GM18508 (cell line): Measurements from ENCODE around the gene FLNC.

Source experiments
- ATAC-seq: cut with Tn5 transposase; IDR thresholded peaks from one replicate; pipeline ENCODE4 v1.9.1; 2021; ENCODE audit warnings: moderate number of reproducible peaks; ENCODE audit not compliant: insufficient read depth, unreplicated experiment

FLNC gene

DNA sequence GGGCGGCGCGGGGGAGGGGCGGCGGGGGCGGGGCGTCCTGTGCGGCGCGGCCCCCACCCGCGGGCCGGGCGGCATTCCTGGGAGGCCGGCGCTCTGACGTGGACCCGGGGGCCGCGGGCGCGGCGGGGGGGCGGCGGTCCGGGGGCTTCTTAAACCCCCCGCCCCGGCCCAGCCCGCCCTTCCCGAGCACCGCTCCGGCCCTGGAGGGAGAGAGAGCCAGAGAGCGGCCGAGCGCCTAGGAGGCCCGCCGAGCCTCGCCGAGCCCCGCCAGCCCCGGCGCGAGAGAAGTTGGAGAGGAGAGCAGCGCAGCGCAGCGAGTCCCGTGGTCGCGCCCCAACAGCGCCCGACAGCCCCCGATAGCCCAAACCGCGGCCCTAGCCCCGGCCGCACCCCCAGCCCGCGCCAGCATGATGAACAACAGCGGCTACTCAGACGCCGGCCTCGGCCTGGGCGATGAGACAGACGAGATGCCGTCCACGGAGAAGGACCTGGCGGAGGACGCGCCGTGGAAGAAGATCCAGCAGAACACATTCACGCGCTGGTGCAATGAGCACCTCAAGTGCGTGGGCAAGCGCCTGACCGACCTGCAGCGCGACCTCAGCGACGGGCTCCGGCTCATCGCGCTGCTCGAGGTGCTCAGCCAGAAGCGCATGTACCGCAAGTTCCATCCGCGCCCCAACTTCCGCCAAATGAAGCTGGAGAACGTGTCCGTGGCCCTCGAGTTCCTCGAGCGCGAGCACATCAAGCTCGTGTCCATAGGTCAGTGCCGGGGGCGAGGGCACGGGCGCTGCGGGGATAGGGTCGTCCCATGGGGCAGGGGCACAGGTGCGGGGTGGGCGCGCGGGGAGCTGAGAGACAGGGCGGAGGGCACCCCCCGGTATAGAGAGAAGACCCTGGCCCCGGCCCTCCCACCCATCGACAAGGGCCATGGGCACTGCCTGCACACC is at the start of gene FLNC:
TSS of gene FLNC (plus strand) at position 176 of the 947 bp plus-strand sequence. CDS start at position 408, 232 bp downstream.
- no peak for ATAC-seq

- ATAC-seq, result no peak
These were observed 49.1 kb upstream of the FLNC start for GRCh38 chr7:128781126-128781525.

GRCh38 chr7:128781851-128782250 is 48.4 kb upstream of the FLNC start:
- ATAC-seq, result no peak

DNA sequence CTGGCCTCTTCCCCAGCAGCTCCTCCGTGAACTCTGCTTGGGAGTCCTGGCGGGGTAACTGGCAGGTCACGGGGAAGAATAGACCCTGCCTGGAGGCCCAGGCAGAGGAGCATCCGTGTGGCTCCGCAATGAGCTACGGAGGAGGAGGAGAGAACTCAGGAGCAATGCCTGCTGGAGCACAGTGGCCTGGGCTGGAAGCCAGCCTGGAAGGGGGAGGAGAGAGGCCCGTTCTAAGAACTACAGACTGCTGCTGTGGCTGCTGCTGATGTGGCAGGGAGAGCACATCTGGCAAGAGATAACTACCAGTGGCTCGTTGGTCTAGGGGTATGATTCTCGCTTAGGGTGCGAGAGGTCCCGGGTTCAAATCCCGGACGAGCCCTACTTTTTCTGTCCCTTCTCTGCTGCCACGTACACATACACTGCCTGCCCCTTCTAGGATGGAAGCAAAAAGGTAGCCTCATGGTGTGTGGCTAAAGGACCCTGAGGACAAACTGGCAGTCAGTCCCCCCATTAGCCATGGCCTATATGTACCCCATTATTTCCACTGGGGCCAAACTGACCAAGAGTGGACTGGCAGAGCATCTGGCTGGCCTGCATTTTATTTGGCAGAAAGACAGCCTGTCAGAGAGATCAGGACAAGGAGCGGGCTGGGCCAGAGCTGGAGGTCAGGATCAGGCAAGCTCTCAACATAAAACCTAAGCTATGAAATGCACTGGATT is 46.9 kb upstream of the FLNC start:
- ATAC-seq, result no peak

DNA sequence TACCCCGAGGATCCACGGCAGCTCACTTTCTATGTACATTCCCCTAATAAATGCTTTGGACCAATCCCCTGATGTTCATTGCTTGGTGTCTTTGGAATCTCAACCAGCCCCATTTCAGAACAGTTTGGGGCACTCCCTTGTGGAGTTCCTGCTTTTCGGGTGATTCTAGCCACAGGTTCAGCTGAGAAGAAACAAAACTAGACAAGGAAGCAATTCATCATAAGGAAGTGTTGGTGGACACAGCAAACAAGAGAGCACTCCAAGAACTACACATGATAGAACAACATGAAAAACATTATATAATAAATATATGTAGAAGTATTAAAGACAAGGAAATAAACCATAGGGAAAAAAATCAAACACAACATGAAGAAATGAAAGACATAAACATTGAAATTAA is 44.5 kb upstream of the FLNC start:
- ATAC-seq, result no peak

DNA sequence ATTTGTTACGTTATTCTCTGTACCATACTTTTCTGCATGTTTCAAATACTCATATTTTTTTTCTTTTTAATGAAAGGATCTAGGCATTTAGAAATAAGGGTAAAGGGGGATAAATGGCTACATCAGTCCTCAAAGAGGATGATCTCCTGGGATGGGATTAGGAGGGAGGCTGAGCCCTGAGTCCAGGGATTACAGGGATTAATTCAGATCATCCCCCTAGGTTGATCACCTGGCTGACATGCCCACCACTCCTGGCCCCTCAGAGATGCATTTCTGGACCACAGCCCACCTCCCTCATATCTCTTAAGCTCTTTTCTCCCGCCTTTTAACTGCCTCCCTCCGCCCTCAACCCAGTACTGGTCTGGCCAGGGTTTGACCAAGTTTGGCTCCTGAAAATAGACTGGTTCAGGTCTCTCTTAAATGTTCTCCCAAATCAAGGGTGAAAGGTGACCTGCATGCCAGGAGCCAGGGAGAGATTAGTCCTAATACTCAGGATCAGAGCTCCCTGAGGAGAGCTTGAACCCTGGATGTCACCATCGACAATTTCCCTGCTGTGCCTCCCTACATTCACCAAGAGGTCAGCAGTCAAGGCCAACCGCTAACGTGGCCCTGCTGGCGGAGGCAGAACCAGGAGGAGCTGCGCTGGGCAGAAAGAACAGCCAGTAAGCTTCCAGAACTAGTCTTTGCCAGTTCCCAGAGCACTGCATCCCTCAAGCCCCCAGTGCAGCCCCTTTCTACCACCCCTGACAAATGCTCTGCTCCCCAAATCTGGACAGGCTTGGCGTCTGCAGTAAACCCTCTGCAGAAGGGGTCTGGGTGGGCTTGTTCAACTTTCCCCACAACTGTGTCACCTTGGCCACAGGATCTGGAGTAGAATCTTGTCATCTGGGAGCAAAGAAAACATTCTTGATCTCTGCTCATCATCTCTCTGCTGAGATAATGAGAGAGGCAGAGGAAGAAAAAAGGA is 41.5 kb upstream of the FLNC start:
- no peak for ATAC-seq

- no peak for ATAC-seq
These were observed 39.7 kb upstream of the FLNC start for GRCh38 chr7:128790315-128791041.

DNA sequence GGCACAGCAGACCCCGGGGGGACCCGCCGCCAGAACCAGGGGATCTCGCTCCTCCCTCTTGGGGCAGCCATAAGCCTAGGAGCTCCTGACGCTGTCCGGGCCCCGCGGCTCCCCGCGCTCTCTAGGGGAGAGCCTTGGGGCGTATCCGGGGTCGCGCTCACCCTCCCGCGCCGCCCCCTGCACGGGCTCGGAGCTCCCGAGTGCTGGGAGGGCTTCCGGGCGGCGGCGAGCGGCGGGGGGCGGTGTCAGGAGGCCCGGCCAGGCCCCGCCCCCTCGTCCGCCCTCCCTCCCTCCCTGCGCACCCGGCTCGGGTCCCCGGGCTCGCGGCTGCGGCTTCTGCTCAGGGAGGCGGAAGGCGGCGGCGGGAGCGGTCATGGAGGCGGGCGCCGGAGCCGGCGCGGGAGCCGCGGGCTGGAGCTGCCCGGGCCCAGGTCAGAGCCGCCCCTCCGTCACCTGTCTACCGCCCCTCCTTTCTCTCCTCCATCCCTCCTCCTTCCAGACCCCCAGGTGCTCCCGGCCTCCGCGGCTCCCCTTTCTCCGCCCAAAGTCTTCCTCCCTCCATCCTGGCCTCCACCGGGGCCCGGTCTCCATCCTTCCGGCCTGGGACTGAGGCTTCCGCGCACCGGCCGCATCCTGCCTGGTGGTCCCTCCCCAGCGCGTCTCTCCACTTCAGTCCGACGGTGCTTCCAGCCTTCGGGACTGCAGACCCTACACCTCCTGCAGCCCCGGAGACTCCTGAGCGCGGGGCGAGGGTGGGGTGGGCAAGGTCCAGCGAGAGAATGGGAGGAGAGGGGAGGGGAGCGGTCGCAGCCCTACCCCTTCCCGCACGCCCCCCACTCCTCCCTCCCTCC is 38.9 kb upstream of the FLNC start, which contains the start of gene CCDC136:
TSS of gene CCDC136 (plus strand) at position 848 of the 851 bp plus-strand sequence. CDS start 444 bp downstream, outside the sequence.
- no peak for ATAC-seq

GRCh38 chr7:128791972-128792327 is 38.3 kb upstream of the FLNC start:
- ATAC-seq, result no peak

DNA sequence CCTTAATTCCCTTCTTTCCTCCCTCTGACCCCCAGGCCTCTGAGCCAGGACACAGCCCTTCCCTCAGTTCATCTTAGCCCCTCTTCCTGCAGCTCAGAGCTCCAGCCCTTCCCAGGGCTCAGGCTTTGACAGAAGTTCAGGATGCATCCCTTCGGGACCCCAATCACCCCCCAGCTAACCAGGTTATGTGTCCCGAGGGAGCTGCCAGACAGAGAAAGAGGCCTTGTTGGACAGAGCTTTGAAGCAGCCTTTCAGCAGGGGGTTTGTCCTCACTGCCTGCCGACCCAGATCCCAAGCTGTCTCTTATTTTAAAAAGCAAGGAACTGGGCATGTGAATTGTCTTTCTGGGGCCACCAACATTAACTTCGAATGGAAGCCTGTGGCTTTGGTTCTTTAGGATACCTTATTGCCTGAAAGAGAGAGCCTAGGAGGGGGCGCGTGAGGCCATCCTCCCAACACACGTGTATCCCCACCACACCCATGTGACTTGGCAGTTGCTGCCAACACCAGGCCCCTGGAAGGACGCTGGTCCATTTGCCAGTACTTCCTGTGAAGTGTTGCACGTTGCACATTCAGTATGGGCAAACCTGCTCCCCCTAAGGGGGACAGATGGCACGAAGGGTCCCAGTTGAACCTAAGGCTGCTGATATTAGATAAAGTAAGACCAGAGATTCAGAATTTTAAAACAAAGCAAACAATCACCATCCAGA is 37.6 kb upstream of the FLNC start:
- no peak for ATAC-seq

- no peak for ATAC-seq
These were observed 37.0 kb upstream of the FLNC start for GRCh38 chr7:128793181-128793547.

DNA sequence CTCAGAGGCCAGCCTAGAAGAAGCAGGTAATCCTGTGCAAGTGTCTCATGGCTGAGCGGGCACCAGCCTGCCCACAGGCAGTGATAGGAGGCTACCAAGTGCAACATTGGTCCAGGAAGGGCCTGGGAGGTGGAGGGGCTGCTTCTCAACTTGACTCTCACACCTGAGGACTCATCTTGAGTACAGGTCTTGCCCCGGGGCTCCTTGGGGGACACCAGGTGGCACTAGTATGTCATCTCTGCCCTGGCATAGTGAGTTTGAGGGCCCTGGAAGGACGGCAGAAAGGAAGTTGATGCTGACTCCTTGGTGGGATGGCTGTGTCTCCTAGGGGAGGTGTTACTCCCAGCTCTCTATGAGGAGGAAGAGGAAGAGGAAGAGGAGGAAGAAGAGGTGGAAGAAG is 36.2 kb upstream of the FLNC start:
- no peak for ATAC-seq

- ATAC-seq, result no peak
These were observed 35.8 kb upstream of the FLNC start for GRCh38 chr7:128794436-128794835.

GRCh38 chr7:128795129-128795528 is 35.1 kb upstream of the FLNC start:
- ATAC-seq, result no peak

DNA sequence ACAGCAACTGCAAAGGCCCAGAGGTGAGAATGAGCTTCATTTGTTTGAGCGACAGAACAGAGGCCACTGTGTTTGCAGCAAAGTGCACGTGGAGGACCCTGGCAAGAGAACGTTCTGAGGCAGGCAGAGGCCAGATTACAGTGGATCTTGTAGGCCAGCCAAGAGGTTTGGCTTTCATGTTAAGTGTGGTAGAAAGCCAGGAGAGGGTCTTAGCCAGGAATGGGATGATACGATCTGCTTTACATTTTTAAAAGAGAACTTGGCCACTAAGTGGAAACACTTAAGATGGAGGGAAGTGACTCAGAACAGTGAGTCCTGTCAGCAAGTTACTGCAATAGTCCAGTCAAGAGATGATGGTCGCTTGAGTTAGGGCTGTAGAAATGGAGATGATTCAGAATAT is 33.9 kb upstream of the FLNC start:
- ATAC-seq, result no peak

GRCh38 chr7:128799451-128799850 is 30.8 kb upstream of the FLNC start:
- no peak for ATAC-seq

- ATAC-seq, result no peak
These were observed 29.6 kb upstream of the FLNC start for GRCh38 chr7:128800567-128800966.

- no peak for ATAC-seq
These were observed 29.2 kb upstream of the FLNC start for GRCh38 chr7:128801003-128801402.
